GM21786 (cell line): ENCODE data around the gene NFE2L1.
A peak's percentile ranks its signal among the peaks of the same experiment; 100 is the strongest.

Experiments used
- ATAC-seq: cut with Tn5 transposase; IDR thresholded peaks from one replicate; pipeline ENCODE4 v1.9.1; 2021; ENCODE audit not compliant: unreplicated experiment

NFE2L1 gene

GRCh38 chr17:48104440-48104839 lies 56.3 kb downstream of the NFE2L1 start:
- ATAC-seq, result no peak

DNA sequence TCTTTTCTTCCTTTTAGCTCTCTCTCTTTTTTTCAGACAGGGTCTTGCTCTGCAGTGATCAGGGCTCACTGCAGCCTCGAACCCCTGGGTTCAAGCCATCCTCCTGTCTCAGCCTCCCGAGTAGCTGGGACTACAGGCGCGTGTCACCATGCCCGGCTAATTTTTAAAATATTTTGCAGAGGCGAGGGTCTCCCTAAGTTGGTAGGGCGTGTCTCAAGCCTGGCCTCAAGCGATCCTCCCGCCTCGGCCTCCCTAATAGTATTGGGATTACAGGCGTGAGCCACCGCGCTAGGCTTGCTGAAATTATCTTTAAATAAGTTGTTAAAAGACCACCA lies 58.6 kb downstream of the NFE2L1 start:
- ATAC-seq, result no peak

GRCh38 chr17:48107137-48108055 lies 59.2 kb downstream of the NFE2L1 start, which contains the start of gene SNX11:
TSS of gene SNX11 (plus strand) at chr17:48107766. CDS start at chr17:48112044, 4,278 bp downstream.
- peak; percentile 73 for ATAC-seq

DNA sequence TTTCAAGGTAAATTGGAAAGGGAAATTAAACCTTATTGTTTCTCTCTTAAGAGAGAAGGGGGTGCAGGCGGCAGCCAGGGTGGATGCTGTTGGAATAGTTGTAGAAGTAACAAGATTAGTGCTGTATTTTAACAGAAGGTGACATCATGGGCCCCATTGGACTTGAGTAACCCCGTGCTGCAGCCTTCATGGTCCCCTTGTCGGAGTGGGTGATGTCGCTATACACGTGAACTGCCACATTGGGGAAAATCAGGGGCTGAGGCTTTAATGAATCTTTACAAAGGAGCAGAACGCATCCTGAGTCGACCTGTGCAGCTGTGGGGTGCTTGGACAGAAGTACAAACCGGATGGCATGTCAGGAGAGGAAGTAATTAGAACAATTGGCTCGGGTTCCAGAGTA lies 62.6 kb downstream of the NFE2L1 start:
- no peak for ATAC-seq
